ENCODE data around the gene HEATR5A. TPM values are rescaled to one million over a fixed set of nuclear protein-coding genes. Genes with fewer than 3 reads are reported as not detected.

Gene HEATR5A
- total RNA-seq, 1 experiment from 2014 or later = 21.5 TPM

GRCh38 chr14:31426663-31427062, 6.3 kb upstream of the HEATR5A start:
- no peak for DNase-seq (ENCODE audit: low read depth)

- DNase-seq (ENCODE audit: low read depth) = no peak
These were observed 5.6 kb upstream of the HEATR5A start for GRCh38 chr14:31425905-31426304.

GRCh38 chr14:31421200-31421599, 850 bp upstream of the HEATR5A start:
- DNase-seq (ENCODE audit: low read depth) = no peak

- DNase-seq (ENCODE audit: low read depth) = peak; percentile 32
These were observed 407 bp downstream of the HEATR5A start for GRCh38 chr14:31419967-31420318.

- DNase-seq (ENCODE audit: low read depth) = no peak
These were observed 977 bp downstream of the HEATR5A start for GRCh38 chr14:31419179-31419966.

DNA sequence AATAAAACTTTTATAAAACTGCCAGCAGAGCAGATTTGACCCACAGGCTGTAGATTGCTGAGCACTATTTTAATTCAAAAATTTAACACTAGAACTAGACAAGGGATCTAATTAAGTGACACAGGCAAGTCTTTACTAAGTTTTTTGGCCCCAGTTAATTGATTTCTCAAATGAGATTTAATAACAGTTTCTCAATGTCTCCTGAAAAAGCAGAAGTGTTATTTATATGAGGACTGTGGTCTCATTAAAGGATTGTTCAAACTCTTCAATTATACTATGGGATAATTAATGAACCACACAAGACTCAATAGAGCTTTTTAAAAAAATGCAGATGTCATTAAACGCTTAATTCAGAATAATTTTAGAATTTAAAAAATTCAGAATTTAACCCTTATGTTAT, 1.9 kb downstream of the HEATR5A start:
- DNase-seq (ENCODE audit: low read depth) = no peak

DNA sequence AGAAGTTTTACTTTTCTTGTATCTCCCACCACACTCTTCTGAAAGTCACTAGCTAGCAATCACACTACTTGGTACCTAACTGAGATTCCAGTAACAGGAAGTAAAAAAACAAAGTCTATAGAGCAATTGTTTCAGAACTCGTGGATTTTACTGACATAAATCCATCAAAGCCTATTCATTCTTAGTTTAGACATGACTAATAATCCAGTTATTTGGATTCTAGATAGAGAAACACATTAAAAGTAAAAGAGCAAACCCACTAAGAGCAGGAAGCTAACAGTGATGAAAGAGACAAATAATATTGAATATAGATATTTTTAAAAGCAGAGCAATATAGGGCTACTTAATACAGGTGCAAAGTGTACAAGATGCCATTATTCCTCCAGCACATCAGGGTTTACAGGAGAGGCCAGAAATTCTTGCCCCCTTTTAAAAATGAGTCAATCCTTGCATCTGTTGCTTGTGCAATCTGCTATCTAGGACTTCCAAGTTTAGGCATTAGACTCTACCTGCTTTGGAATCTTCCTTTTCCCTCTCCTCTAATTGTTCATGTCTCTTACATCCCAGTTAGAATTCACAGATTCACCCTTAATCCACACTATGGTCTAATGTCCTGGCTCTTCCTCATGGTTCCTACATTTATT, 6.0 kb downstream of the HEATR5A start:
- no peak for DNase-seq (ENCODE audit: low read depth)

DNA sequence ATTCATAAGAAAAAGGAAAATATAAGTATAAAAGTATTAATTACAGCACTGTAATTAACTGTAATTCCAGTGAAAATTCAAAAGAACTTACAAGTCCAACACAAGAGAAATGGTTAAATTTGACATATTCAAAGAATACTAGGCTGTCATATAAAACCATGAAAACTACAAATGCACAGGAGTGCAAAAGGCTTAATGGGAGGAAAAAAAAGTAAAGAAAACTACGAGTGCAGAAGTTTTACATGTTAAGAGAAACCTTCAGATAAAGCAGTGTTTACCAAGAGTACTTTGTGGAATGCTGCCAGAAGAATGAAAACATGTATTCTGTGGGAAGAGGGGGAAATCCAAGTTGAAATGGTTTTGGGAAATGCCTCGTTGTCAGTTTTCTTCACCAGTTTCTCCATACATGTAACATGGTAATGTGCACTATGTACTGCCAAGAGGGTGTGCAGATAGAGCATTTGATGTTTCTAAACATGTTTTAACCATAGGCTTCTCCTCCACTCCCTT, 9.1 kb downstream of the HEATR5A start:
- DNase-seq (ENCODE audit: low read depth) = no peak

DNA sequence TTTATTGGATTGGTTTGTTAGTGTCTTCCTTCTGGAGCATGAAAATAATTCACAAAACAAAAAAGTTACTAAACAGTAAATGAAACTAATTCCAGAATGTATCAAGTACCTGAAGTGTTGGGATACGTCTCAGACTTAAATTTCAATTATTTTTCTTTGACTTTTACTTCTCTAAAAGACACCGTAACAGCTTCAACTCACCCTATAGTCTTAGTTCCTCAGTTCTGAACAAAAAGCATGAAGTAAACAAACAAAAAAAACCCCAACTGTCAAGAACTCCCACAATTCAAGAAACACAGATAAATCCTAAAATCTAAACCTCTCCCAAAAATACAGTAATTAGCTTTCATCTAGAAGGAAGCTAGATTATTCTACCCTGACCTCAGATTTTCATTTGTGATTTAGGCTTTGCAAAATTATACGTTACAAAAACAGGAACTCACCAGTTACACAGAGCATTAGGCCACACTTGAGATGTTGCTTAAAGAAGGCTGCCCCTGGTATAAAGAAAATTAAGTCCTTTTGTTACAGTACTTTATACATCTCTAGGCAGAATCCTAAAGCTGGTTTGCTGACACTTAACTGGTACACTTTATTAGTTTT, 10.2 kb downstream of the HEATR5A start:
- no peak for DNase-seq (ENCODE audit: low read depth)

- DNase-seq (ENCODE audit: low read depth) = no peak
These were observed 11.9 kb downstream of the HEATR5A start for GRCh38 chr14:31408421-31408820.

- no peak for DNase-seq (ENCODE audit: low read depth)
These were observed 14.6 kb downstream of the HEATR5A start for GRCh38 chr14:31405599-31406232.

GRCh38 chr14:31405106-31405505, 15.2 kb downstream of the HEATR5A start:
- no peak for DNase-seq (ENCODE audit: low read depth)

DNA sequence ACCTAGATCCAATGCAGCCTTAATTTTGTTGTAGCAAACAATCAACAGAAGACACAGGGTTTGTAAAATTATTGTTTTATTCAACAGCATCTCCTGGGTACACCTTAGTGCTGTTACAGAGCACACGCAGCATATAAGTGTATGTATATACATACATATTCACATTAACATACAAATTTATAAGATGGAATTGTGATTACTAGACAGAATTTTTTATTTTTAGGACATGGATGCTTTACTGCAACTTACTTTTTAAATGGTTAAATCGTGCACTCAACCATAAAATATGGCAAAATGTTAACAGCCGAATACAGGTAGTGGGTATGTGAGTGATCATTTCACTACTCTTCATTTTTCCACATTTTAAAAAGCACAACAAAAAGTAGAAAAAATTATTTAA, 16.6 kb downstream of the HEATR5A start:
- DNase-seq (ENCODE audit: low read depth) = no peak

DNA sequence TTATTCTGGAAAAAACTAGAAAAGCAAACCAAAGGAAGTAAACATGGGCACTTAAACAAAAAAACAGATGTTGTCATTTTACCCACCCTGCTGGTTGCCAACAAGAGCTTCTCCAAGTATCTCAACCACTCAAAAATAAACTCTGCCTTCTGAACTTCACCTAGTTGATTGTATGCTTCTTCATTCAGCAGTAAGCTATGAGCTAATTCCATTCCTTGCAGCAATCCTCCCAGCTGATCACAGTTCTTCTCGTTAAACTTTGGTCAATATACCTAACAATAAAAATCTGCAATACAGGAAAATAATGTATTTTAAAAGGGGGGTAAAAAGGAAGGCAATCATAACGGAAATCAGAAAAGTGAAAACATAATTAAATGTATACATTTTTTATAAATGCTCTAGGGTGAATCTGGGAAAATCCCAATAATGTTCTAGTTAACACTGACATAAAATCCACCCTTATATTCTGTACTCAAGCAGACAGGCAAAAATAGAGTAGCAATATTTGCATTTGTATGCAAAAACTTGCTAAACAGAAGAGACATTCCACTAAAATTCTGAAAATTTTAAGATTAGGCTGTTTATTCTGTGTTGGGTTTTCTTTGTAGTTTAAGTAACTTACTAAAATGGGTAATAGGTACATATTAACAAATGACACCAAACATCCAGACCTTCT, 17.4 kb downstream of the HEATR5A start:
- DNase-seq (ENCODE audit: low read depth) = no peak

DNA sequence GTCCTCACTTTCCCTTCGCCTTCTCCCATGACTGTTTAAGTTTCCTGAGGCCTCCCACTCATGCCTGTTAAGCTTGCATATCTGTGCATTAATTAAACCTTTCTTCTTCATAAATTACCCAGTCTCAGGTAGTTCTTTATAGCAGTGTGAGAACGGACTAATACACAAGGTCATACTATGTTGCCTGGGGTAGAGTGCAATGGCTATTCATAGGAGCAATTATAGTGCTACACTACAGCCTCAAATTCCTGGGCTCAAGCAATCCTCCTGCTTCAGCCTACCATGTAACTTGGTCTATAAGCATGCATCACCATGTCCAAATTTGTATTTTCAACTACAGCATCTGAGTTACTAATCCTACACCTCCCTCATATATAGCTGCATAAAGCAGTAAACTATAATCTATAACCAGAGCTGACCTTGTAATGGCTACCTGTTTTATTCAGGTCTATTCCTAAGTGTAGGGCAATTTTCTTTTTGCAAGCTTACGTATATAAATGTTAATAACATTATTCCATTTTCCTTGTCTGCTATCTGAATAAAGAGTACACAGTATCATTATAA, 18.9 kb downstream of the HEATR5A start:
- DNase-seq (ENCODE audit: low read depth) = no peak

- DNase-seq (ENCODE audit: low read depth) = no peak
These were observed 20.2 kb downstream of the HEATR5A start for GRCh38 chr14:31400031-31400638.

DNA sequence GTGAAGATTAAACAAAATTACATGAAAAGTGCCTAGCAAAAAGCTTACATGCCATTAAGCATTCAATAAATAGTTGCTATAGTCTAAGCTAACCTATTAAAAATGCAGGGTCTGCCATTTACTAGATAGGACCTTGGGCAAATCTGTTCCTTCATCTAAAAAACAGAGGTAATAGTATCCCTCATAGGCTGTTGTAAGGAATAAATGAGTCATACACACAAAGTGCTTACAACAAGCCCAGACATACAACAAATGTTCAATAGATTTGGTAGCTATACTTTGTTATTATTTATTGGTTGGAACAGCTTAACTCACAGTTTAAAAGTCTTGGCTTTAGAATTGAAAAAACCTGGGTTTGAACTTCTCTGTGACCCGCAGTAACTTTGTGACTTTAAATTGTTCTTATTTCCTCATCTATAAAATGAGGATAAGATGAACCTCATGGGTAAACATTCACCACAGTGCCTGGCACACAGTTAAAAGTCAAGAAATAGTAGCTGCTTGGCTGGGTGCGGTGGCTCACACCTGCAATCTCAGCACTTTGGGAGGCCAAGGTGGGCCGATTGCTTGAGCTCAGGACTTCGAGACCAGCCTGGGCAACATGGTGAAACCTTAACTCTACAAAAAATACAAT, 24.7 kb downstream of the HEATR5A start:
- DNase-seq (ENCODE audit: low read depth) = no peak

- DNase-seq (ENCODE audit: low read depth) = no peak
These were observed 25.2 kb downstream of the HEATR5A start for GRCh38 chr14:31395119-31395518.

DNA sequence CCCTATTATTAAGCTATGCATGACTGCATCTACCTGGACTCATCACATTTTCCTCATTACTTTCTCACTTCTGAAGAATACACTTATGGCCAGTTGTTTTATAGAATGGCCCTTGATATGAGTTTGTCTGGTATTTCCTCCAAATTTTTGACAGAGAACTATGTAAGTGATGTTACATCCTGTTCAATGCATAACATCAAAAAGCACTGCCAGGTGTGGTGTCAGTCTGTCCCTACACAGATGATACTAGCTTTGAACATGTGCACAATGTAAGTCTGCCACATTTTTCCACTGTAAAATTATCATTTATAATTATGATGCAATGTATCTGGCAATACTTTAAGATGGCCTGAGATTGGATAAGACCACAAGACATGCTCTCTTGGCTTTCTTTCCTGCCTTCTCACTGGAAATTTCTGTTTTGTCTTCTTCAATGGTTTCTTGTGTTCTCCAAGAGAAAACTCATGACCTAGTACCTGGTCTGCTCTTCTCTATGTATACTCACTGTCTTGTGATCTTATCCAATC, 28.3 kb downstream of the HEATR5A start:
- no peak for DNase-seq (ENCODE audit: low read depth)

DNA sequence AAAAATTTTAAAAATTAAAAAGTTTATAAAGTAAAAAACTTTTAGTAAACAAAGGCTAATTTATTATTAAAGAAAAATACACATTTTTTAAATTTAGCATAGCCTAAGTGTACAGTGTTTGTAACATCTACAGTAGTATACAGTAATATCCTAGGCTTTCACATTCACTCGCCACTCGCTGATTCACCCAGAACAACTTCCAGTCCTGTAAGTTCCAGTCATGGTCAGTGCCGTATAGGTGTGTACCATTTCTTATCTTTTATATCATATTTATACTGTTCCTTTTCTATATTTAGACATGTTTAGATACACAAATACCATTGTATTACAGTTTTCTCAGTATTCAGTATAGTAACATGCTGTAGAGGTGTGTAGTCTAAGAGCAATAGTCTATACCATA, 28.9 kb downstream of the HEATR5A start:
- no peak for DNase-seq (ENCODE audit: low read depth)

All from Daoy (cell line).